Glomerular endothelial cell (primary cell): ENCODE data around the gene KRT7. TPM values are rescaled to one million over a fixed set of nuclear protein-coding genes. Genes with fewer than 3 reads are reported as not detected.
"Not testable (repeated sequence)": the region's sequence is repeated elsewhere in the genome, so short reads cannot be mapped to it uniquely, and the experiment has no call there.

Experiments used
- DNase-seq: peaks from one replicate; pipeline ENCODE4 v3.0.0-alpha.2; 2011; ENCODE audit warnings: low read depth, low spot score; ENCODE audit errors: extremely low read depth
- total RNA-seq: library from RNA; depleted of rRNA; stranded (reverse); fragments of >200 nt; gene quantifications from 2 replicates; pipeline ENCODE4 v1.2.3, GENCODE V29; 2015

Gene KRT7
- total RNA-seq, 1 donor from 2014 or later = 92.6 TPM

- DNase-seq = no peak
Observed at GRCh38 chr12:52228931-52229330, 4.1 kb upstream of the KRT7 start.

- no peak for DNase-seq
Observed at GRCh38 chr12:52229836-52230343, 3.2 kb upstream of the KRT7 start.

GRCh38 chr12:52230364-52231281 is 2.4 kb upstream of the KRT7 start:
- DNase-seq = no peak

GRCh38 chr12:52231305-52232202 is 1.5 kb upstream of the KRT7 start:
- DNase-seq = no peak

- DNase-seq = no peak
Observed at GRCh38 chr12:52232203-52232673, 805 bp upstream of the KRT7 start.

- DNase-seq = no peak
Observed at GRCh38 chr12:52233462-52234207, 592 bp downstream of the KRT7 start.

- DNase-seq = no peak
Observed at GRCh38 chr12:52234223-52234810, 1.3 kb downstream of the KRT7 start.

- DNase-seq = no peak
Observed at GRCh38 chr12:52235001-52235764, 2.1 kb downstream of the KRT7 start.

- no peak for DNase-seq
Observed at GRCh38 chr12:52235822-52236361, 2.8 kb downstream of the KRT7 start.

- DNase-seq = no peak
Observed at GRCh38 chr12:52236386-52237050, 3.5 kb downstream of the KRT7 start.

GRCh38 chr12:52238207-52238840 is 5.3 kb downstream of the KRT7 start:
- DNase-seq = no peak

GRCh38 chr12:52238916-52239646 is 6.0 kb downstream of the KRT7 start:
- DNase-seq = no peak

- no peak for DNase-seq
Observed at GRCh38 chr12:52239767-52240166, 6.7 kb downstream of the KRT7 start.

GRCh38 chr12:52240247-52240646 is 7.2 kb downstream of the KRT7 start:
- not testable (repeated sequence) for DNase-seq

GRCh38 chr12:52241205-52241842 is 8.3 kb downstream of the KRT7 start:
- no peak for DNase-seq

- DNase-seq = no peak
Observed at GRCh38 chr12:52242442-52243258, 9.6 kb downstream of the KRT7 start.
